Heart right ventricle (tissue), 16 donors: ENCODE measurements around the gene RBMS3. TPM values are rescaled to one million over a fixed set of nuclear protein-coding genes. Genes with fewer than 3 reads are reported as not detected.

Experiments
- ATAC-seq, 8 donors: fragments of 200-7000 bp; cut with Tn5 transposase; one replicate each; pipeline ENCODE4 v1.9.1; 2020; ENCODE audit warnings: mild to moderate bottlenecking in 8 of 8, moderate library complexity in 8 of 8, moderate number of reproducible peaks in 1 of 8
- DNase-seq, 2 donors: peaks; one replicate each; pipeline ENCODE4 v3.0.0-alpha.2; 2020
- H3K27ac ChIP-seq, 10 donors: fragments of 200-600 bp; sonication (generic) in 2 of 10; one replicate each; pipeline versions ENCODE4 v1.5.0 to v1.8.0; 2020 to 2022; ENCODE audit warnings: mild to moderate bottlenecking in 3 of 10
- H3K27me3 ChIP-seq, 7 donors: fragments of 200-600 bp; one replicate each; pipeline ENCODE4 v1.8.0; 2021 to 2022; ENCODE audit warnings: mild to moderate bottlenecking in 2 of 7
- H3K36me3 ChIP-seq, 9 donors: fragments of 200-600 bp; sonication (generic) in 1 of 9; one replicate each; pipeline versions ENCODE4 v1.5.0 to v1.8.0; 2020 to 2022; ENCODE audit warnings: mild to moderate bottlenecking in 2 of 9
- H3K4me1 ChIP-seq, 9 donors: fragments of 200-600 bp; sonication (generic) in 1 of 9; one replicate each; pipeline versions ENCODE4 v1.5.0 to v1.8.0; 2020 to 2022; ENCODE audit warnings: mild to moderate bottlenecking in 4 of 9
- H3K4me3 ChIP-seq, 10 donors: fragments of 200-600 bp; sonication (generic) in 2 of 10; one replicate each; pipeline versions ENCODE4 v1.5.0 to v1.8.0; 2020 to 2022; ENCODE audit warnings: mild to moderate bottlenecking in 7 of 10, moderate library complexity in 2 of 10
- H3K9me3 ChIP-seq, 11 donors: fragments of 200-600 bp in 10 of 11; sonication (generic) in 2 of 11; one replicate each; pipeline versions ENCODE4 v1.5.0 to v1.8.0; 2013 to 2022; ENCODE audit warnings: mild to moderate bottlenecking in 2 of 11, control low read depth in 1 of 11, moderate library complexity in 1 of 11
- WGBS, 2 donors: extraction: QIAGEN DNeasy Blood & Tissue Kit; methylation state at CpG; one replicate each; pipeline ENCODE4 v1.1.7; 2013; ENCODE audit warnings: inconsistent platforms in 1 of 2; 5-methylcytosine and 5-hydroxymethylcytosine counted together
- intact Hi-C, 10 donors: fragments of 100-400 bp; cut with DNase I; formaldehyde crosslinking; loops; one replicate each; pipeline versions ENCODE4 v1.11.1 to v1.14.2; 2022
- polyA plus RNA-seq, 2 donors: library from polyadenylated mRNA; stranded (reverse); fragments of 200-250 nt; gene quantifications; one replicate each; pipeline ENCODE4 v1.2.3, GENCODE V29; 2013
- total RNA-seq, 10 donors: library from RNA; stranded (reverse); fragmentation: NEBNext Ultra II Directional in 3 of 10; extraction: Animal tissue kit (Norgen Biotek cat#: 25700) in 3 of 10; gene quantifications; one replicate each; pipeline versions ENCODE4 v1.2.1 to v1.2.4, GENCODE V29; 2021 to 2023
- TF ChIP-seq, protein P1 (sequence below), 9 donors: fragments of 200-600 bp; sonication (generic) in 2 of 9; IDR thresholded peaks; one replicate each; pipeline versions ENCODE4 v1.5.0 to v1.8.0; 2021 to 2022; ENCODE audit warnings: antibody characterized with exemption in 9 of 9, mild to moderate bottlenecking in 5 of 9, moderate library complexity in 1 of 9
- donor health status: Arrhythmogenic right ventricular cardiomyopathy.
- donor health status: ischemic (EF 13 %, LVEDD 7.1; RV severe dilation, severe dysfunction).
- donor health status: healthy with polysubstance abuse.
- donor health status: DM: no; HTN: yes; CAD: no.
- donor health status: DM: no; HTN: no; CAD: no.
- donor health status: ischemic (EF 25% LVEDD 6.9; RV normal size, moderate dysfunction).
- donor health status: ischemic (EF 25% LVEDD 5.7; RV mildly dilated, moderate dysfunction).
- donor health status: healthy.
- donor health status: DM: yes; HTN: yes; CAD: no.
- donor health status: Ischemic cardiomyopathy.
- donor health status: ischemic (EF 35%, LVEDD 5.7; RV mildly dilated, moderate dysfunction).
- donor health status: nonischemic (EF 11% LVEDD 7.7; RV severe dilation, severe dysfunction).
- donor health status: DM: yes; HTN: yes; CAD: no.
- donor health status: PGD.
- donor health status: ischemic (EF 29% LVEDD 5.4; RV normal size, mild dysfunction).
- donor health status: nonischemic (EF 23%, LVEDD 6.1; RV moderate dilation, normal function).

The RBMS3 gene
- total and polyA plus RNA-seq, 12 donors: 3.2 to 41.1 (median 26.4) TPM

DNA sequence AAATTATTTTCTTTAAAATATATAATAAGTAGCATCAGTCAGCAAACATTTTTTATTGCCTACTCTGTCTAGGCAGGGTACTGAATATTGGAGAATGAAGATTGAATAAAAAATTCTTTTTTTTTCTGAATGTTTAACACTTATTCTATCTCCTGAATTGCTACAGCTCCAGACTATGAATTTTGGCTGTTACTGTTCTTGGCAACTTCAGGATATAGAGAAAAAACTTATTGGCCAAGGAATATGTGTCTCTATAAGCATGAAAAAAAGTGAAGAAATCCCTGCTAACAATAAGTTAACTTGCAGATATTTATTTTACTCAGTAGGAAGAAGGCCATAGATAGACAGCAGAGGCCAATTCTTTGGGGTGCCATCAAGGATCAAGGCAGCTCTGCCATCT lies 309.6 kb downstream of the RBMS3 start:
- Histone ChIP-seq H3K27me3 (no peaks in the 10 kb centered on the region), H3K36me3 (no peaks in the 10 kb centered on the region), H3K27ac (no peak overlapping the region), H3K4me3 (no peak overlapping the region), H3K9me3 (no peaks in the 10 kb centered on the region), H3K4me1 (peaks cover 0 to 22% (median 13%) of the 10 kb centered on the region in 9 donors)
- ATAC-seq (no peak), DNase-seq (no peak)
- TF ChIP-seq, protein P1, sequence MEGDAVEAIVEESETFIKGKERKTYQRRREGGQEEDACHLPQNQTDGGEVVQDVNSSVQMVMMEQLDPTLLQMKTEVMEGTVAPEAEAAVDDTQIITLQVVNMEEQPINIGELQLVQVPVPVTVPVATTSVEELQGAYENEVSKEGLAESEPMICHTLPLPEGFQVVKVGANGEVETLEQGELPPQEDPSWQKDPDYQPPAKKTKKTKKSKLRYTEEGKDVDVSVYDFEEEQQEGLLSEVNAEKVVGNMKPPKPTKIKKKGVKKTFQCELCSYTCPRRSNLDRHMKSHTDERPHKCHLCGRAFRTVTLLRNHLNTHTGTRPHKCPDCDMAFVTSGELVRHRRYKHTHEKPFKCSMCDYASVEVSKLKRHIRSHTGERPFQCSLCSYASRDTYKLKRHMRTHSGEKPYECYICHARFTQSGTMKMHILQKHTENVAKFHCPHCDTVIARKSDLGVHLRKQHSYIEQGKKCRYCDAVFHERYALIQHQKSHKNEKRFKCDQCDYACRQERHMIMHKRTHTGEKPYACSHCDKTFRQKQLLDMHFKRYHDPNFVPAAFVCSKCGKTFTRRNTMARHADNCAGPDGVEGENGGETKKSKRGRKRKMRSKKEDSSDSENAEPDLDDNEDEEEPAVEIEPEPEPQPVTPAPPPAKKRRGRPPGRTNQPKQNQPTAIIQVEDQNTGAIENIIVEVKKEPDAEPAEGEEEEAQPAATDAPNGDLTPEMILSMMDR (IDR thresholded peaks at IDR 0.05): no peak
- intact Hi-C loops: loop anchor here in 1 of 10 donors (10.0 kb wide), 1 partner anchor 274 kb away; no protein-coding TSS in a partner anchor

DNA sequence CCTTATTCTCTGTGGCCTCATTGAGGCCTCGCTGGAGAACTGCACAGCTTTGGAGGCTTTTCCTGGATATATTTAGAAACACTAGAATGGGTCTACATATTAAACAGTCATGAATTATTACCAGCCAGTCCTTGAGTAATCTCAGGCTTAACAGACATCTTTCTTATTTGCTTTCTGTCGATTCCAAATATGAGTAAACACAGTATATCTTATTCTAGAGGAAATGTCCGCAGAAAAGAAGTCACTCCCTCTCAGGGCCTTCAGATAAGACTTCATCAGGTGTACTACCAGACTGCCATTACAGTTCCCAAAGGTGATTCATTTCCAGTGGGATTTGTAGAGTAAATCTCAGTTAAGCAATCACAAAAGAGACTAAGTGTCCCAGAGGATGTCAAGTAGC lies 310.7 kb downstream of the RBMS3 start:
- Histone ChIP-seq H3K4me3 (no peak overlapping the region), H3K9me3 (no peaks in the 10 kb centered on the region), H3K36me3 (no peaks in the 10 kb centered on the region), H3K27ac (no peak overlapping the region), H3K4me1 (peaks cover 0 to 22% (median 13%) of the 10 kb centered on the region in 9 donors), H3K27me3 (no peaks in the 10 kb centered on the region)
- intact Hi-C loops: loop anchor here in 1 of 10 donors (10.0 kb wide), 1 partner anchor 273 kb away; no protein-coding TSS in a partner anchor
- WGBS, 2 donors: 74 to 82% methylated on average over 3 of the region's 3 CpGs
- TF ChIP-seq, protein P1 (IDR thresholded peaks at IDR 0.05): no peak
- DNase-seq (no peak), ATAC-seq (no peak)

DNA sequence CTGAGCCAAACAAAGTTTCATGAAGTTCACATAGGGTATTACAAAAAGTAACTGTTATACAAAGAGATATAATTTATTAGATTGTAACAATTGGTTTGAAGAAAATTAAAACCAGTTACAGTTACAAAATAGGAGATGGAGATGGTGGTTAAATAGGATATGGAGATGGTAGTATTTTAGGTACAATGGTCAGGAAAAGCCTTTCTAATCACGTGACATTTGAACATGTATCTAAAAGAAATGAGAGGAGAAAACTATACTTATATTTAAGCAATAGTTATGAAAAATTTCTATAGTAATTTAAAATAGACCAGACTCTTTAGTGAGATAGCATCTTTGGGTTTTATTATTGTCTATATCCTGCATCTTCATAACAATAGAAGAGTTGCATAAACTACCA lies 312.9 kb downstream of the RBMS3 start:
- ATAC-seq: no peak
- no peaks in the 10 kb centered on the region for H3K27me3 ChIP-seq
- no peak for DNase-seq
- 94% methylated on average over 1 of the region's 1 CpG for WGBS, 2 donors
- H3K9me3 ChIP-seq: no peaks in the 10 kb centered on the region
- no peak overlapping the region for H3K4me3 ChIP-seq
- TF ChIP-seq, protein P1 (IDR thresholded peaks at IDR 0.05): no peak
- intact Hi-C loops: loop anchor here in 1 of 10 donors (10.0 kb wide), 1 partner anchor 271 kb away; no protein-coding TSS in a partner anchor
- H3K27ac ChIP-seq: no peak overlapping the region
- H3K36me3 ChIP-seq: no peaks in the 10 kb centered on the region
- H3K4me1 ChIP-seq: peaks cover 0 to 22% (median 9%) of the 10 kb centered on the region in 9 donors

- DNase-seq: no peak
- H3K27ac ChIP-seq: no peak overlapping the region
- H3K27me3 ChIP-seq: no peaks in the 10 kb centered on the region
- H3K36me3 ChIP-seq: no peaks in the 10 kb centered on the region
- no peak overlapping the region for H3K4me3 ChIP-seq
- WGBS, 2 donors: 81% methylated on average over 1 of the region's 1 CpG
- ATAC-seq: no peak
- intact Hi-C loops: loop anchor here in 1 of 10 donors (10.0 kb wide), 1 partner anchor 271 kb away; no protein-coding TSS in a partner anchor
- TF ChIP-seq, protein P1 (IDR thresholded peaks at IDR 0.05): no peak
- no peaks in the 10 kb centered on the region for H3K9me3 ChIP-seq
- peaks cover 0 to 22% (median 9%) of the 10 kb centered on the region in 9 donors for H3K4me1 ChIP-seq
These were observed 313.4 kb downstream of the RBMS3 start for GRCh38 chr3:29594261-29594660.
